NCI-H187 (cell line): ENCODE measurements around the gene ARL2.
A peak's percentile ranks its signal among the peaks of the same experiment; 100 is the strongest.
"Not testable (repeated sequence)": the region's sequence is repeated elsewhere in the genome, so short reads cannot be mapped to it uniquely, and the experiment has no call there.

Experiments
- DNase-seq, 2 experiments: peaks; one replicate each; lab custom pipeline; 2025; lab: John Stamatoyannopoulos, UW

ARL2 gene

DNA sequence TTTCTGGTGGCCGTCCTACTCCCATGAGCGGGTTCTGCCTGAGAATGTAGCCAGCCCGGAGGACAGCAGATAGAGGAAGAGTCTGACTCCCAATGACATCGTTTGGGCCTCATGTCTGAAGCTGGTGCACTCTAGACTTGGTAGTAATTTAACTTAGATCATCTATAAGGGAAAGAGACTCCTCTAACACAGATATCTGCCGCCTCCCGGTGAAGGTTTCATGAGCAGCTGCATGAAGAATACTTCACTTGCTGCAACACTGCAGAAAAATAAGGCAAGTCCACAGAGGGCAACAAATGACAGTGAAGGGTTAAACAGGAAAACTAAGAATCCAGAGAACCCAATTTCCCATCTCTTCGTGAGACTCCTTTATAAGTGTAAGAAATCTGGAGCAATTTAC, 5.9 kb upstream of the ARL2 start:
- no peak for DNase-seq

DNA sequence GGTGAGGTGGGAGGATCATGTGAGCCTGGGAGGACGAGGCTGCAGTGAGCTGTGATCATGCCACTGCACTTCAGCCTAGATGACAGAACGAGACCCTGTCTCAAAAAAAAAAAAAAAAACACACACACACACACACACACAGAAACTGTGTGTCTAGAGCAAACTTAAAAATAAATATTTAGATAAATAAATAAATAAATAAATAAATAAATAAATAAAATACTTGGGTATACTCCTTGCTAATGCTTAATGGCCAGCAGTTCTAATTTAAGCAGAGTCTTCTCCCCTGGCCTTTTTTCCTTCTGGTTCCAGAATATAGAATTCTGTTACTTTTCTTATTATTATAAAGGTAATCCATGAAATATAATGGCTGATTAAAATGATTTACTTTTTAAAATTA, 5.1 kb upstream of the ARL2 start:
- no peak for DNase-seq

DNA sequence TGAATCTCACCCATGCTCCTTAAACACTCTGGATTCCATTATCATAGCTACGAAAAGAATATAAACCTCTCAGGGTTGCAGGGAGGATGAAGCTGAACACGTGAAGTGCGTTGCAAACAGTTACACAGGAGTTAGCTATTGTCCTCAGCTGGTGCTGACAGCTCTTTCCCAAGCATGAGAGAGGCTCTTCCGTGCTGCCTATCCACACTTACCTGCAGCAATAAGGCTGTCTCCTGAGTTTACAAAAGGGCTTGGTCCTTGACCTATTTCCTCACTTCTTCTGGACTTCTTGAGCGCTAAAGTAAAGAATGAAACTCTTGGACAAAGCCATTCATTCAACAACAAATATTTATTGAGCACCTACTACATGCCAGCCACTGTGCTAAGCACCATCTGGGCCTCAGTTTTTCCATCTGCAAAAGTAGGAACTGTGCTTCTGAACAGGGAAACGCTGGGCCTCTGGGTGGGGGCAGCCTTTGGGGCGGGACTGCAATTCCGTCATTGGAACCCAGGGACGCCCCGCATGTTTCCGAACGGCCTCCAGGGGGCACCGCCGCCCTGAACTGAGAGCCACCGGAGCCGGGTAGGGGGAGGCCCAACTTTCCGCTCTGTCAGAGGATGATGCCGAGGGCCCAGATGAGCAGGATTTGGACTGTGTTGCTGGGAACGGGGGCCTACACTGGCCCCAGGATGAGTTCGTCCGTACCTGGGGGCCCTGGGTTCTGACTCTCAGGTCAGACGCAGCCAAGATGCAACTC, 651 bp upstream of the ARL2 start:
- DNase-seq: peak; percentile 67 to 82

DNA sequence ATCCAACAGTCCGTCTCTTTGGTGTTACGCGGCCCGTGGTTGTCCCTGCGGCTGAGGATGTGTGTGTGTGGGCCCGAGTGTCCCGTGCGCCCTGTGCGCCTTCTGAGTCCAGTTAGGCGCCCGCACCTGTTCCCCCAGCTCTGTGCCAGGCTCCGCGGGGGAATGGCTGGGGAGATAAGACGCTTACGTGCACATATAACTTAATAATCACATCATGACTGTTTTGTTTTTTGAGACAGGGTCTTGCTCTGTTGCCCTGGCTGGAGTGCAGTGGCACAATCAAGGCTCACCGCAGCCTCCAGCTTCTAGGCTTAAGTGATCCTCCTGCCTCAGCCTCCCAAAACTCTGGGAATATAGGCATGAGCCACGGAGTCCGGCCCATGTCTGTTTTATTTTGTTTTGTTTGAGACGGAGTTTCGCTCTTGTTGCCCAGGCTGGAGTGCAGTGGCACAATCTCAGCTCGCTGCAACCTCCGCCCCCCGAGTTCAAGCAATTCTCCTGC, 817 bp downstream of the ARL2 start:
- DNase-seq: no peak

DNA sequence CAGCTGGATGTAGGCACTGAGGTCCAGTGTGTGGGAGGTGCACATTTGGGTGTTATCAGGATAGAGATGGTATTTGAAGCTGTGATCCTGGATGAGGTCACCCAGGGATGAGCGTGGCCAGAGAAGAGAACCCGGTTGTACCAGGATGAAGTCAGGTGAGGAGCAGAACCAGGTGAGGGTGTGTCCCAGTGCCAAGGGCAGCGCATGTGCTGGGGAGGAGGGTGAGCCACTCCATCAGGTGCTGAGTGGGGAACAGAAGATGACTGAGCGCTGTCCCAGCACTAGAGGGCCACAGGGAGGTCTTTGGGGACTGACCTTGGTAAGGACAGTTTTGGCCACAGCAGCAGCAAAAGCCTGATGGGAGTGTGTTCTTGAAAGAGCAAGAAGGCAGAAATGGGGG, 2.7 kb downstream of the ARL2 start:
- DNase-seq: no peak

DNA sequence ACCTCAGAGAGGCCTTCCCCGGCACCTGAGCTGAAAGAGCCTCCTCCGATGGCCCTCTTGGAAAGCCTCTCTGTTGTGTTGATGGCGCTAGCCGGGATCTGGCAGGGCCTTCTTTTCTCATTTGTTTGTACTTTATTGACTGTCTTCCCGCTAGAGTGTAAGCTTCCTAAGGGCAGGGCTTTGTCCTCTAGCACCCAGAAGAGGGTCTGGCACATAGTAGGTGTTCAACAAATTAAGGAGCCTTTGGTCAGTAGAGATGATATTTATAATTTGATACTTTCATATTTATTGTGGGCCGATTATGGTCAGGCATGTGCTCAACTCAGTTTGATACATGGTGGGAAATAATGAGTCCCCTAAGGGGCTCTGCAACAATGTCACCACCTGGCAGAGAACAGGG, 4.0 kb downstream of the ARL2 start:
- DNase-seq: no peak

DNA sequence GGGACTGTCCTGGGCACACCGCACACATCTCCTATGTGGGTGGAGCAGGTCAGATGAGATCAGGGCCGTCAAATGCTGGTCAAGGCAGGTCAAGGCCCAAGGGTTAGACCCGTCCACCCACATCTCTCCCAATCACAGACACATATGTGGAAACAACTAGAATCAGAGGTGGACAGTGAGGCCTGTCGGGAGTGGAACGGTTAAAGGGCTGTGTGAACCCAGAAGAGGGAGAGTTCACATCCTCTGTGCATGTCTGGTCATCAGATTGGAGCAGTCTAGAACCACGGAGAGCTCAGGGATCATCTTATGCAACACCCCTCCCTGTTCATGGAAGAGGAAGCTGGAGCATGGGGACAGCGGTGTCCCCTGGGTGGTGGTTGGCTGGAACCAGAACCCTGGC, 5.9 kb downstream of the ARL2 start:
- no peak for DNase-seq

DNA sequence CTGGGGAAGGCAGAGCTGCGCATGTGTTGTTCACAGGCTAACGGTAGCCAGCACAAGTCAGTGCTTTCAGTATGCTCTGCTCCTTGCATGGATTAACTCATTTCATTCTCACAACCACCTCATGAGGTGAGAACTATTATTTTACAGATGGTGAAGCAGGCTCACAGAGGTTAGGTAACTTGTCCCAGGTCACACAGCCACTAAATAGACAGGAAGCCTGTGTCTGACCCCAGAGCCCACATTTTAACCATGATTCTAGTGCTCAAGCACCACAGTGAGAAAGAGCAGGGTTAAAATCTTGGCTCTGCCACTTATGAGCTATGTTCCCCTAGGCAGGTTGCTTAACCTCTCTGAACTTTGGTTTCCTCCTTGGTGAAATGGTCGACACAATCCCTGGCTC, 7.0 kb downstream of the ARL2 start:
- no peak for DNase-seq

DNA sequence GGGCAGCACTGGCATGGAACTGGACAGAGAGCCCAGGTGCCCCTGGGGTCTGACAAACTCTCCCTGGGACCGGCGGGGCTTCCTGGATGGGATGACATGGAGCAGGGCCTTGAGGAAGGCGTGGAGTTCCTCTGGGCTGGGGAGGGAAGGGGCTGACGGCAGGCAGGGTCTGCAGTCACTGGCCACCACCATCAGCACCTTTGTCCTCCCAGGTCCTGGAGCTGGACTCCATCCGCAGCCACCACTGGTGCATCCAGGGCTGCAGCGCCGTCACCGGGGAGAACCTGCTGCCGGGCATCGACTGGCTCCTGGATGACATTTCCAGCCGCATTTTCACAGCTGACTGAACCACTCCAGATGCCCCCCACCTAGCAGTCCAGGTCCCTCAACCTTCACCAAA, 7.5 kb downstream of the ARL2 start:
- DNase-seq: no peak

DNA sequence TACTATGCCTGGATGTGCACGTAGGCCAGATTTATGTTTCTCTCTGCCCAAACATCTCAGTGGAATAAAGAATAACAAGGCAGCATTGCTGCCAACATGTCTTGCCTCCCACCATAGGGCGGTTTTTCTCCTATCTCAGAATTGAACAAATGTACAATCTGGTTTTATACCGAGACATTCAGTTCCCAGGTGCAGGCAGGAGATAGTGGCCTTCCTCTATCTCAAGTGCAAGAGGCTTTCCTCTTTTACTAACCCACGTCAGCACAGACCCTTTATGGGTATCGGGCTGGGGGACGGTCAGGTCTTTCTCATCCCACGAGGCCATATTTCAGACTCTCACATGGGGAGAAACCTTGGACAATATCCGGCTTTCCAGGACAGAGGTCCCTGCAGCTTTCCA, 9.5 kb downstream of the ARL2 start:
- not testable (repeated sequence) for DNase-seq

DNA sequence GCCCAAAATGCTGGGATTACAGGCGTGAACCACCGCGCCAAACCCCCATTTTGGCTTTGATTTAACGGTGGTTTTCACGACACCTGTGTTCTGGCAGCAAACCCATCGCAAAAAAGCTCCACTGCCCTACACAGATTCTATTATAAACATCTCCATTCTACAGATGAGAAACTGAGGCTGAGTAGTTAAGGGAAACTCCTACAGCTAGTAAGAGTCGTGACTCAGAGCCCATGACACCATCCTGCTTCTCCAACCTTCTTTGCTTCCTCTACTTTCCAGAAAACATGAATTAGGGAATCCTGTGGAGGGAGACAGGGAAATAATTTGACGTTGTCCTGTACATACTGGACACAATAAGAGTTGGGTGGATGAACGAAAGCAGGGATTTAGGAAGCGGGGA, 12.8 kb downstream of the ARL2 start:
- DNase-seq: no peak

DNA sequence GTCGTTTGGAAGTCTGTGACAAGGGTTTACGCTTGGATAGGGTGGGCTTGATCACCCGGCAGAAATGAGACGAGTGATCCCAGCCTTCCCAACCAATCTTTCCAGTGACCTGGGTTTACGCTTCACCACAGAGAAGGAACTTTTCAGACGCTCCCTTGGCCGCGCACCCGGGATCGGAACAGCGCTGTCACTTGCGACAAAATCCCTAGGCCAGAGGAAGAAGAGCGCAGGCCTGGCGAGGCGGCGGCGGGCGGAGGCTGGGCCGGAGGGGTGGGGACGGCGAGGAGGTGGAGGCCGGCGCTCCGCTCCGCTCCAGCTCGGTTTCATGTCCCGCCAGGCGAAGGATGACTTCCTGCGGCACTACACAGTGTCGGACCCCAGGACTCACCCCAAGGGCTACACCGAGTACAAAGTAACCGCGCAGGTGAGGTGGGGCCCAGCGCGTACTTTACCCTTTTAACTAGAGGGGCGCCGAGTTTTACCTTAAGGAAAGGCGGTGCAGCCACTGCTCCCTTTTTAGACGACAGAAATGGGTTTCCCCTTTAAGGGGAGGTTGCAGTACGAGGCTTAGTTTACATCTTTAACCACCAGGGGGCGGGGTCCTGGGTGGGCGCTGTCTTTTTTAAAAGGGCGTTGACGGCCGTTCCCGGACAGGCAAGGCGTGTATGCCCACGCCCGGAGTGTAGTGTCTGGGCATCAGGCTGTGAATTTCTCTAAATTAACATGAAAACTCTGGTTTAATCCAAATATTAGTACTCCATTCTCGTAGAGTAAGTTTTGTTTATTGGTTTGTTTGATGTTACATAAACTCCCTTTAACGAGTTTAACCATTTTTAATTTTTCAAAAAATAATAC, 13.5 kb downstream of the ARL2 start, which contains the start of gene SNX15:
SNX15 (plus strand) TSS at position 227 of the 855 bp plus-strand sequence; CDS start at position 326, 99 bp downstream.
- DNase-seq: peak; percentile 93 to 96

DNA sequence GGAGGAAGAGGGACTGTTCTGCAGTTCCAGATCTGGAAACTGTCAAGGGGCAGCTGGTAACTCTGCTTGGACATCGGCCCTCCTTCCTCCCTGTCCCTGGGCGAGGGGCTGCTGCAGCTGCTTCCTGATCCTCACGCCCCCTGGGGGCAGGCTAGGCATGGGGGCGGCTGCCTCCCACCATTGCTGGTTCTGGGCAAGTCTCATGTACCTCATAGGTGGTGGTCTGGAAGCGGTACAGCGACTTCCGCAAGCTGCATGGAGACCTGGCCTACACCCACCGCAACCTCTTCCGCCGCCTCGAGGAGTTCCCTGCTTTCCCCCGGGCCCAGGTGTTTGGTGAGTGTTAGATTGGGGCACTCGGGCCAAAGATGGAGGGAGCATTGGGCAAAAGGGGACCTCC, 18.3 kb downstream of the ARL2 start:
- DNase-seq: no peak

DNA sequence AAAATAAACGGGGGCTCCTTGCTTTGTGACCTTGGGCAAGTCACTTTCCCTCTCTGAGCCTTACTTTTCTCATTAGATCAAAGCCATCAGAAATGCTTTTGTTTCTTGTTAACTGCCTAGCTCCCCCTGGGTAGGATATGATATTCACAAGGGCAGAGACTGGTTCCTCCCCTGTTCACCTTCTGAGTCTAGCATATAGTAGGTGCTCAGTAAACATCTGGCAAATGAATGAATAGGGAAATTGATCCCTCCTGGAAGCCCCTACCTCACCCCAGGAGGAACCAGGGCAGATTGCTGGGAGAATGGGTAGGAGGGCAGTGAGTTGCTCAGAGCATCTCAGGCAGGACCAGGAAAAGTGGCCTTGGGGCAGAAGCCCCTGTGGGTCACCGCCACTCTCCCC, 20.5 kb downstream of the ARL2 start:
- DNase-seq: no peak

DNA sequence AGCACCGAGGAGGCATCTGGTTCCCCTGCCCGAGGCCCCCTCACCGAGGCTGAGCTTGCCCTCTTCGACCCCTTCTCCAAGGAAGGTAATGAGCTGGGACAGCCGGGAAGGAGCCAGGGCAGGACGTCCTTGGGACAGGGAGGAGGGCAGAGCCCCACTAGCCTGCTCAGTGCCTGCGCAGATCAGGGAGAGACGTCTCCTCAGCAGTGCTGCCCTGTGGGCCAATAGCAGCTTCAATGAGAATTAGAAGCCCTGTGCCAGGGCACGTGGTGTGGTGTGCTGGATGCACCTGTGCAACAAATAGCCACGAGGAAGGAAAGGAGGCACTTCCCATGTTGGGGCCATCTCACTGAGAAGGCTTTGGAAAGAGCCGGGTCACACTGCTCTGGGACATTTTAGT, 21.6 kb downstream of the ARL2 start:
- no peak for DNase-seq

DNA sequence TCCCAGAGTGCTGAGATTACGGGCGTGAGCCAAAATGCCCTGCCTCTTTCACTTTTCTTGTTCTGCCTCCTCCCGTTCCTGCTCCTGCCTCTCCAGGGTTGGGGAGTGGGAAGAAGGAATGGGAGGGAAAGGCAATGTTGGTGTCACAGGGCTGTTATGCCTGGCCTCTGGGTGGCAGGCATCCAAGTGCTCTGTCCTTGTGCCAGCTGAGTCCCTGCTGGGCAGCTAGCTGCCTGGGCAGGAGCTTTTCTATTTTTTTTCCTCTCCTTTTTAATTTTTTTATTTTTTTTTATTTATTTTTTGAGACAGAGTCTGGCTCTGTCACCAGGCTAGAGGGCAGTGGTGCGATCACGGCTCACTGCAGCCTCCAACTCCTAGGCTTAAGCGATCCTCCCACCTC, 23.0 kb downstream of the ARL2 start:
- no peak for DNase-seq

DNA sequence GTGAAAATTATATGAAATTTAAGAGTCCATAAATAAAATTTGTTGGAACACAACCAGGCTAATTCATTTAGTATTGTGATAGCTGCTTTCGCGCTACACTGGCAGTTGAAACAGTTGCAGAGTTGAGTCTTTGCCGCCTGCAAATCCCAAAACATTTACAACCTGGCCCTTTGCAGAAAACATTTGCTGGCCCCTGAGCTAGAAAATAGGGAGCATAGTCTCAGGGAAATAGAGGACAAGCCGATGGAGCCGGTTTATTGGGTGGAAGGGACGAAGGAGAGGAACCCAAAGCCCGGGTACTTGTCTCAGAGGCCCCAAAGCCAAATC, 26.5 kb downstream of the ARL2 start:
- no peak for DNase-seq

DNA sequence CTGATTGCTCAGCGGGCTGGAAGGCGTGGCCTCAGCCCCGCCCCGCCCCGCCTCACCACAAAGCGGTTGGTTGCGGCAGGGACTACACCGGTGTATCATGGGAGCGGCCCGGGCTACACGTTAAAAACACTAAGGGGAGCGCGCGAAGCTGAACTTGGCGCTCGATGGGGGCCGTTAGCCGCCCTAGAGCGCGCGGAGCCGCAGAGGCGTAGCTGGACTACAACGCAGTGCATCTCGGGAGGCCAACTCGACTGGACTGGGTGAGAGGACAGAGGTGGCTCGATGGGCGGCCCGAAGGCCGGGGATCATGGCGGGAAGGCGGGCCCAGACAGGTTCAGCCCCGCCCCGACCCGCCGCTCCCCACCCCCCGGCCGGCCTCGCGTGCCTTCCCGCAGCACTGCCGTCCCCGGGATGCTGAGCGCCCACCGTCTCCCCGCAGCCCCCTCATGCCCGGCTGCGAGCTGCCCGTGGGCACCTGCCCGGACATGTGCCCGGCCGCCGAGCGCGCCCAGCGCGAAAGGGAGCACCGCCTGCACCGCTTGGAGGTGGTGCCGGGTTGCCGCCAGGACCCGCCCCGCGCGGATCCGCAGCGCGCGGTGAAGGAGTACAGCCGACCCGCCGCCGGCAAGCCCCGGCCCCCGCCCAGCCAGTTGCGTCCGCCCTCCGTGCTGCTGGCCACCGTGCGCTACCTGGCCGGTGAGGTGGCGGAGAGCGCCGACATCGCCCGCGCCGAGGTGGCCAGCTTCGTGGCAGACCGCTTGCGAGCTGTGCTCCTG, 27.1 kb downstream of the ARL2 start, which contains the start of gene SAC3D1:
SAC3D1 (plus strand) TSS at position 364 of the 776 bp plus-strand sequence; CDS start at position 447, 83 bp downstream.
- peak; percentile 87 for DNase-seq

DNA sequence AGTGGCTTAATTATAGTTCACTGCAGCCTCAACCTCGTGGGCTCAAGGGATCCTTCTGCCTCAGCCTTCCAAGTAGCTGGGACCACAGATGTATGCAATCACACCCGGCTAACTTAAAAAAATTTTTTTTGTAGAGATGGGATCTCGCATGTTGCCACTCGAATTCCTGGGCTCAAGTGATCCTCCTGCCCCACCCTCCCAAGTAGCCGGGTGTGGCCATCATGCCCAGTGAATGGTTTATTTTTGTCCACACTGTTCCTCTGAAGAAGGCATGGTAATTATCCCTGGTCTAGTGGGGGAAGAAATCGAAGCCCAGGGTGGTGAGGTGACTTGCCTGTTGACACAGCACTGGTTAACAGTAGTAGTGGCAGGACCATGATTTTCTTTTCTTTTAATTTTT, 28.9 kb downstream of the ARL2 start:
- no peak for DNase-seq

DNA sequence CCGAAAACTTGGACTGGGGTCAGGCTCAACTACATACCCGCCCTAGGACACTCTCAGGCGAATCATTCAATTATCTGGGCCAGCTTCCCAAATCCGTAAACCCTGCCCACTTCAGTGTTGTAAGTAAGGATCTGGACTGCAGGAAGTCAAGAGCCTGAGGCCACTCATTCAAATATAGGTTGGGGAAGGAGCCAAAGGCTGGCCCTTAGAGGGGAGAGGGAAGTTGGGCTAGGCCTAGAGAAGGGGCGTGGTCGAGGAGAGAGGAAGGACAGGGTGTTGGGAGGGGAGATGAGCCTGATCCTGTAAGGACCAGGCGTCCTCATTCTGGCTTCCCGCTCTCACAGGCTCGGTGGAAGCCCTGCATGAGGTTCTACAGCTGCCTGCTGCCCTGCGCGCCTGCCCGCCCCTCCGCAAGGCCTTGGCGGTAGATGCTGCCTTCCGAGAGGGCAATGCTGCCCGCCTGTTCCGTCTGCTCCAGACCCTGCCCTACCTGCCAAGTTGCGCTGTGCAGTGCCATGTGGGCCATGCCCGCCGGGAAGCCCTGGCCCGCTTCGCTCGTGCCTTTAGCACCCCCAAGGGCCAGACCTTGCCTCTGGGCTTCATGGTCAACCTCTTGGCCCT, 30.0 kb downstream of the ARL2 start:
- DNase-seq: no peak

DNA sequence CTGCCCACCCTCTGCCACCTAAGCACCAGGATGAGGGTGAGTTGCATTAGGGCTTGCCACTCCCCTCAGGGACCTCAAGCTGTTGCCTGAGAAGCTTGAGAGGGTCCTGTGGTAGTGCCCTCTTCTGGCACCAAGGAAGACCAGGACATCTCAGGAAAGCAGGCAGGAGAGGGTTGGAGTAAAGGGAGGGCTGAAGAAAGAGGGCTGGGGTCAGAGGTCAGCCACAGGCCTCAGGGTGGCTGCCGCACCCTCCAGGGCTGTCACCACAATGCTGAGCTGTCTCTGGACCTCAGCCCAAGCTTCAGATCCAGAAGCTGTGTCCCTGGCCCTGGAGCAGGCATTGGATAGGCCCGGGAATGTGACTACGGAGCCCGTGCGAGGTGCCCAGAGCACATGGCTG, 31.1 kb downstream of the ARL2 start:
- DNase-seq: no peak

DNA sequence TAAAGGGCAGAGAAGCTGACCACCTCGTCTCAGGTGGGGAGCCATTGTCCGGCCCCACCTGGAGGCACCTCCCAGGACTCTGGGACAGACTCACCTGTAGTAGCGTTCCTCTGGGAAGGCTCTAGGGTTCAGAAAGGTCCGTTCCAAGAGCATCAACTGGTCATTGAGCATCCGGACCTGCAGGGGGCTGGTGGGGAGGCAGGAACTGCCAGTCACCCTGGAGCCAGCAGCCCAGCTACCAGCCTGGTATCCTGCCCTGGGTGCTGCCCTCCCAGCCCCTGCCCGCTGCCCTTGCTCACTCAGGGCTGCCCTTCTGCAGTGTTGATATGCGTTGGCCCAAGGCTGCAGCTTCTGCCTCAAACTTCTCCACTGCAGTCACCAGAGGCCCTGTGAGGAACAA, 31.8 kb downstream of the ARL2 start:
- no peak for DNase-seq
